Karpas-422 (cell line): ENCODE results near the gene SYNJ2. TPM values are rescaled to one million over a fixed set of nuclear protein-coding genes. Genes with fewer than 3 reads are reported as not detected.

ENCODE experiments used
- DNase-seq: peaks from one replicate; pipeline ENCODE4 v3.0.0-alpha.2; 2015
- H2AFZ ChIP-seq: fragments of 200-600 bp; sonication (generic); 2 replicates; pipeline ENCODE4 v1.6.1; 2014; ENCODE audit warnings: antibody characterized with exemption, low read length, mixed read lengths
- H3K27ac ChIP-seq: fragments of 200-600 bp; sonication (generic); 2 replicates; pipeline ENCODE4 v1.5.1; 2014; ENCODE audit warnings: mild to moderate bottlenecking, low read length, moderate library complexity
- H3K27me3 ChIP-seq: fragments of 200-600 bp; sonication (generic); 2 replicates; pipeline ENCODE4 v1.6.1; 2014; ENCODE audit warnings: low read length, mixed read lengths
- H3K36me3 ChIP-seq: fragments of 200-600 bp; sonication (generic); 2 replicates; pipeline ENCODE4 v1.6.1; 2014; ENCODE audit warnings: low read length, mixed read lengths; ENCODE audit not compliant: insufficient read depth
- H3K4me1 ChIP-seq: fragments of 200-600 bp; sonication (generic); 2 replicates; pipeline ENCODE4 v1.6.1; 2014; ENCODE audit warnings: mild to moderate bottlenecking, low read length, mixed read lengths
- H3K4me2 ChIP-seq: fragments of 200-600 bp; sonication (generic); 2 replicates; pipeline ENCODE4 v1.6.1; 2014; ENCODE audit warnings: low read length, low read depth, mild to moderate bottlenecking; ENCODE audit not compliant: poor library complexity, severe bottlenecking
- H3K4me3 ChIP-seq: fragments of 200-600 bp; sonication (generic); 2 replicates; pipeline ENCODE4 v1.5.1; 2014; ENCODE audit warnings: mild to moderate bottlenecking, antibody characterized with exemption, low read length, mixed read lengths
- H3K79me2 ChIP-seq: fragments of 200-600 bp; sonication (generic); 2 replicates; pipeline ENCODE4 v1.6.1; 2014; ENCODE audit warnings: mild to moderate bottlenecking, low read length, mixed read lengths
- H3K9ac ChIP-seq: fragments of 200-600 bp; sonication (generic); 2 replicates; pipeline ENCODE4 v1.6.0; 2014; ENCODE audit warnings: low read length
- H3K9me2 ChIP-seq: fragments of 200-600 bp; sonication (generic), shearing (Covaris generic); replicated peaks from 2 replicates; pipeline ENCODE4 v1.6.0; 2014; ENCODE audit warnings: mild to moderate bottlenecking, low read length, moderate library complexity; ENCODE audit not compliant: insufficient read depth
- H3K9me3 ChIP-seq: fragments of 300-700, 200-600 bp; sonication (generic); 2 replicates; pipeline ENCODE4 v1.6.1; 2014; ENCODE audit warnings: low read length, mixed read lengths
- H4K20me1 ChIP-seq: fragments of 200-600 bp; sonication (generic); 2 replicates; pipeline ENCODE4 v1.6.1; 2014; ENCODE audit warnings: mild to moderate bottlenecking, antibody characterized with exemption, low read length, low read depth; ENCODE audit not compliant: insufficient read depth
- total RNA-seq: library from RNA; depleted of rRNA; stranded (reverse); fragments of >200 nt; shearing (Covaris generic); gene quantifications from 2 replicates; pipeline ENCODE4 v1.2.3, GENCODE V29; 2014; ENCODE audit warnings: low replicate concordance

The SYNJ2 gene
- total RNA-seq, 1 experiment from 2014 or later = 0.04 TPM

DNA sequence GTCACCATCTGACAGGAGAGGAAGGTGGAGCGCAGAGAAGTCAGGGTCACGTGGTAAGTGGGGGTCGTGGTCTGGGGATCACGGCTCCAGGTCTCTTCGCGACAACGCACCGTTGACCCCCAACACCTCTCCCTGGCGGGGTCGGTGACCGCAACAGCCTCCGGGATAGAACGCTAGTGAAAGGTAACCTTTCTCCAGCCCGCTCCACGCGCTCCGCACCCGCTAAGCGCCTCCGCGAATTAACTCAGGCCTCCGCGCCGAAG, 600 bp upstream of the SYNJ2 start:
- peak overlapping the region; percentile 74; the same call in 1 of the 2 replicates for H3K4me3 ChIP-seq
- no peaks in the 10 kb centered on the region for H3K9me3 ChIP-seq
- DNase-seq = no peak
- H3K79me2 ChIP-seq = no peaks in the 10 kb centered on the region
- peaks cover 13% of the 10 kb centered on the region for H3K4me1 ChIP-seq
- 0 out of 2 replicates have a peak overlapping the region, but pooled peaks have one; percentile 57 for H3K9ac ChIP-seq
- peak overlapping the region; percentile 86 for H3K4me2 ChIP-seq
- no peaks in the 10 kb centered on the region for H3K9me2 ChIP-seq
- 0 out of 2 replicates have a peak, but pooled peaks cover 4% of the 10 kb centered on the region for H4K20me1 ChIP-seq
- H3K27ac ChIP-seq = no peak overlapping the region
- no peaks in the 10 kb centered on the region for H3K36me3 ChIP-seq
- H2AFZ ChIP-seq = no peak overlapping the region
- H3K27me3 ChIP-seq = 0 out of 2 replicates have a peak, but pooled peaks cover 4% of the 10 kb centered on the region

DNA sequence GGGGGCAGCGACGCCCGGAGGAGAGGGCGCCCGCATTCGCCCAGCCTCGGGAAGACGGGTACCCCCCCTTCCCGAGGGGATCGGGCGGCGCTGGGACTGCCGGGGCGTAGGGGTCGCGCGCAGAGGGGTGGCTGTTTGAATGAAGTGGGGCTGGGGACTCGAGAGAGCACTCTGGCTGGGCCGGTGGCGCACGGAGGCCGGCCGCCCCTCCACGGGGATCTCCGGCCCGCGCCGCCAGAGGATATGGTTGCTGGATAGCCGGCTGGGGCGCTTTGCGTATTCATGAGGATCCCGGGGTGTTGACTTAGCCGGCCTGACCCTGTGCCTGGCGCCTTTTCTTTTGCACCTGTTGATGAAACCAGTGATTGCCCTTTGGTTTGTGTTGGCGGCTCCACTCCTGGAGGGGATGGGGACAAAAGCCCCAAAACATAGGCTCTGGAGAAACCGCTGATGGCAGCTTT, 469 bp downstream of the SYNJ2 start:
- H3K79me2 ChIP-seq = no peaks in the 10 kb centered on the region
- H3K27me3 ChIP-seq = 0 out of 2 replicates have a peak, but pooled peaks cover 4% of the 10 kb centered on the region
- H3K36me3 ChIP-seq = no peaks in the 10 kb centered on the region
- no peaks in the 10 kb centered on the region for H3K9me2 ChIP-seq
- no peak for DNase-seq
- peaks cover 13% of the 10 kb centered on the region for H3K4me1 ChIP-seq
- peak overlapping the region; percentile 74 for H3K4me3 ChIP-seq
- no peaks in the 10 kb centered on the region for H3K9me3 ChIP-seq
- H4K20me1 ChIP-seq = 0 out of 2 replicates have a peak, but pooled peaks cover 4% of the 10 kb centered on the region
- no peak overlapping the region for H3K27ac ChIP-seq
- peak overlapping the region; percentile 57 for H3K9ac ChIP-seq
- H3K4me2 ChIP-seq = peak overlapping the region; percentile 86
- H2AFZ ChIP-seq = peak overlapping the region; percentile 91

- no peak overlapping the region for H3K27ac ChIP-seq
- H3K36me3 ChIP-seq = no peaks in the 10 kb centered on the region
- peak overlapping the region; percentile 74; the same call in 1 of the 2 replicates for H3K4me3 ChIP-seq
- H2AFZ ChIP-seq = no peak overlapping the region
- H3K9me2 ChIP-seq = no peaks in the 10 kb centered on the region
- H3K9me3 ChIP-seq = no peaks in the 10 kb centered on the region
- H3K4me1 ChIP-seq = peaks cover 13% of the 10 kb centered on the region
- H4K20me1 ChIP-seq = 0 out of 2 replicates have a peak, but pooled peaks cover 4% of the 10 kb centered on the region
- H3K9ac ChIP-seq = no peak overlapping the region
- 0 out of 2 replicates have a peak, but pooled peaks cover 4% of the 10 kb centered on the region for H3K27me3 ChIP-seq
- DNase-seq = no peak
- H3K4me2 ChIP-seq = peak overlapping the region; percentile 86
- no peaks in the 10 kb centered on the region for H3K79me2 ChIP-seq
Measured at GRCh38 chr6:157982563-157983405, 1.1 kb downstream of the SYNJ2 start.

DNA sequence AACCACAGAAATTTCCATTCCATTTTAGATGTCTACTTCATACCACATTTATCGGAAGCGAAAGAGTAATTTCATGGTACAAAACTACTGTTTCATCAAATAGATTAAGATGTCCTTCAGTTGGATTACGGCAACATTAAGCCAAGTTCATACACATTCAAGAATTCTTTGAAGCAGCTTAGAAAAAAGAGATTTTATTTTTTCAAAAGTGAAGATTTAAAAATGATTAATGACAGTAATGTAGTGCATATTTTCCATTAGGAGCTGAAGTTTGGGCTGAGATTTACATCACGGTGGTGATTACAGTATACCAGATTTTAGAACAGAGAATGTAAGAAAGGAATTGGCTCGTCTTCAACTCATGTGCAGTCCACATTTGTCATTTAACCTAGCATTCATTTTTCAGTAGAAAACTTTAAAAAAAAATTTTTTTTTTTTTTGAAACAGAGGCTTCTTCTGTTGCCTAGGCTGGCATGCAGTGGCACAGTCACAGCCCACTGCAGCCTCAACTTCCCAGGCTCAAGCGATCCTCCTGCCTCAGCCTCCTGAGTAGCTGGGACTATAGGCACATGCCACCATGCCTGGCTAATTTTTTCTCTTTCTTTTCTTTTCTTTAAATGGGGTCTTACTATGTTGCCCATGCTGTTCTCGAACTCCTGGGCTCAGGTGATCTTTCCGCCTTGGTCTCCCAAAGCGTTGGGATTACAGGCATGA, 1.9 kb downstream of the SYNJ2 start:
- Histone ChIP-seq H4K20me1 (0 out of 2 replicates have a peak, but pooled peaks cover 4% of the 10 kb centered on the region), H3K9me3 (no peaks in the 10 kb centered on the region), H3K4me1 (peaks cover 13% of the 10 kb centered on the region), H3K79me2 (no peaks in the 10 kb centered on the region), H2AFZ (no peak overlapping the region), H3K27ac (no peak overlapping the region), H3K4me3 (no peak overlapping the region), H3K36me3 (no peaks in the 10 kb centered on the region), H3K4me2 (no peak overlapping the region), H3K9ac (no peak overlapping the region), H3K27me3 (0 out of 2 replicates have a peak, but pooled peaks cover 4% of the 10 kb centered on the region), H3K9me2 (no peaks in the 10 kb centered on the region)
- DNase-seq = no peak

DNA sequence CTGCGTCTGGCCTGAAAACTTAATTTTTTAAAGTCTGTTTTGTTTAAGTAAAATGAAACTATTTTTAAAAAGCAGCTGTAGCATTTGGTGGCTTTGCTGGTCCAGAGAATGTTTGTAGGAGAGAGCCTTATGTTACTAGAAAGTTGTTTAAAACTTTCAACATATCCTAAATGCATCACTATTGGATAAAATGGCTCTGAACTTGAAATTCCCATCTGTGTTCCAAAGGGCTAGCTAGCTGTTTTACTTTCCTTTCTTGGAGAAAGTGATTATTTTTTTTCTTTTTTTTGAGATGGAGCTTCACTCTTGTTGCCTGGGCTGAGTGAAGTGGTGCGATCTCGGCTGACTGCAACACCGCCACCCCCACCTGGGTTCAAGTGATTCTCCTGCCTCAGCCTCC, 2.5 kb downstream of the SYNJ2 start:
- Histone ChIP-seq H3K27me3 (0 out of 2 replicates have a peak, but pooled peaks cover 4% of the 10 kb centered on the region), H2AFZ (no peak overlapping the region), H3K4me1 (peaks cover 13% of the 10 kb centered on the region), H3K27ac (no peak overlapping the region), H4K20me1 (0 out of 2 replicates have a peak, but pooled peaks cover 4% of the 10 kb centered on the region), H3K9me2 (no peaks in the 10 kb centered on the region), H3K4me3 (no peak overlapping the region), H3K79me2 (no peaks in the 10 kb centered on the region), H3K9me3 (no peaks in the 10 kb centered on the region), H3K9ac (no peak overlapping the region), H3K4me2 (no peak overlapping the region), H3K36me3 (no peaks in the 10 kb centered on the region)
- DNase-seq = no peak

DNA sequence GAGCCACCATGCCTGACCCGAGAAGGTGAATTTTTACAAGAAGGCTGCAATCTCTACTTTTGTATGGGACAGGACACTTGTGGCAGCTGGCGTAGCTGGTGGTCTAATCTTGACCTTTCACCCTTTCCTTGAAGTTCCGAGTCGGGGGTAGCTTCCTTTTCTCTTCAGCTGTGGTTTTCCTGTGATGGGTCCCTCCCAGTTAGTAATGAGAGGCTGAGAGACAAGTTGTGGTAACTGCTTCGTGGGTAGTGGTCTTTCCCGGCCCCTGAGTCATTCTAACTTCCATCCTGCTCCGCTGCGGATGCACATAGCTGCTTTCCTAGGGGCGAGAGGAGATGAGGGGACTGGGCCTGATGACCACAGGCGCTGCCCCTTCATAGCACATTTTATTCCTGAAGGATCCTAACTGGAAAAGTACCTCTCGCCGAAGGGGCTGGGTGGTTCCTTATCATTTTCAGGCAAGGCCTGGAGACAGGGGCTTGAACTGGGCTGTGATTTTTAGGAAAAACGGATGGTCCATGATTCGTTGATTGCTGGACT, 3.1 kb downstream of the SYNJ2 start:
- no peaks in the 10 kb centered on the region for H3K79me2 ChIP-seq
- H3K27me3 ChIP-seq = 0 out of 2 replicates have a peak, but pooled peaks cover 4% of the 10 kb centered on the region
- no peaks in the 10 kb centered on the region for H3K9me2 ChIP-seq
- H3K9me3 ChIP-seq = no peaks in the 10 kb centered on the region
- no peak overlapping the region for H3K4me2 ChIP-seq
- no peak overlapping the region for H3K27ac ChIP-seq
- H2AFZ ChIP-seq = no peak overlapping the region
- H3K9ac ChIP-seq = no peak overlapping the region
- H4K20me1 ChIP-seq = 0 out of 2 replicates have a peak, but pooled peaks cover 4% of the 10 kb centered on the region
- no peak for DNase-seq
- no peaks in the 10 kb centered on the region for H3K36me3 ChIP-seq
- H3K4me3 ChIP-seq = no peak overlapping the region
- H3K4me1 ChIP-seq = peaks cover 13% of the 10 kb centered on the region

- H3K9me2 ChIP-seq = no peaks in the 10 kb centered on the region
- peaks cover 16% of the 10 kb centered on the region for H3K4me1 ChIP-seq
- no peak overlapping the region for H3K4me2 ChIP-seq
- H3K9me3 ChIP-seq = no peaks in the 10 kb centered on the region
- no peaks in the 10 kb centered on the region for H3K79me2 ChIP-seq
- H3K27ac ChIP-seq = no peak overlapping the region
- no peak for DNase-seq
- H2AFZ ChIP-seq = no peak overlapping the region
- H3K4me3 ChIP-seq = no peak overlapping the region
- H3K36me3 ChIP-seq = no peaks in the 10 kb centered on the region
- 0 out of 2 replicates have a peak, but pooled peaks cover 4% of the 10 kb centered on the region for H3K27me3 ChIP-seq
- 0 out of 2 replicates have a peak, but pooled peaks cover 4% of the 10 kb centered on the region for H4K20me1 ChIP-seq
- H3K9ac ChIP-seq = no peak overlapping the region
Measured at GRCh38 chr6:157985378-157986155, 3.9 kb downstream of the SYNJ2 start.
